Hepatocyte (in vitro differentiated cells): Measurements from ENCODE around the gene FOXN3. TPM values are rescaled to one million over a fixed set of nuclear protein-coding genes. Genes with fewer than 3 reads are reported as not detected.

ENCODE experiments used
- DNase-seq: peaks from one replicate; pipeline ENCODE4 v3.0.0-alpha.2; 2016; ENCODE audit warnings: low spot score
- H2AFZ ChIP-seq: fragments of 200-600 bp; sonication (generic); 2 replicates; pipeline ENCODE4 v1.6.0; 2016; ENCODE audit warnings: antibody characterized with exemption, mild to moderate bottlenecking
- H3K27ac ChIP-seq: fragments of 200-600 bp; sonication (generic); 2 replicates; pipeline ENCODE4 v1.5.1; 2016; ENCODE audit warnings: mild to moderate bottlenecking
- H3K27me3 ChIP-seq: fragments of 200-600 bp; sonication (generic); 2 replicates; pipeline ENCODE4 v1.6.1; 2016
- H3K36me3 ChIP-seq: fragments of 200-600 bp; sonication (generic); replicated peaks from 2 replicates; pipeline ENCODE4 v1.5.1; 2016; ENCODE audit warnings: low read depth; ENCODE audit not compliant: insufficient read depth
- H3K4me1 ChIP-seq: fragments of 200-600 bp; sonication (generic); 2 replicates; pipeline ENCODE4 v1.5.1; 2016; ENCODE audit warnings: mild to moderate bottlenecking, moderate library complexity; ENCODE audit not compliant: insufficient read depth
- H3K4me2 ChIP-seq: fragments of 200-600 bp; sonication (generic); 2 replicates; pipeline ENCODE4 v1.6.0; 2016
- H3K4me3 ChIP-seq: fragments of 200-600 bp; sonication (generic); 2 replicates; pipeline ENCODE4 v1.5.1; 2016; ENCODE audit warnings: mild to moderate bottlenecking
- H3K79me2 ChIP-seq: fragments of 200-600 bp; sonication (generic); 2 replicates; pipeline ENCODE4 v1.6.0; 2017; ENCODE audit warnings: mild to moderate bottlenecking
- H3K9me2 ChIP-seq: fragments of 200-600 bp; sonication (generic); replicated peaks from 2 replicates; pipeline ENCODE4 v1.6.0; 2017; ENCODE audit warnings: mild to moderate bottlenecking; ENCODE audit not compliant: insufficient read depth
- H3K9me3 ChIP-seq: fragments of 200-600 bp; sonication (generic); 2 replicates; pipeline ENCODE4 v1.5.1; 2016; ENCODE audit warnings: low read depth, mild to moderate bottlenecking
- H4K20me1 ChIP-seq: fragments of 200-600 bp; sonication (generic); 2 replicates; pipeline ENCODE4 v1.6.0; 2016; ENCODE audit warnings: mild to moderate bottlenecking; ENCODE audit not compliant: insufficient read depth, poor library complexity, severe bottlenecking
- EZH2 ChIP-seq: fragments of 200-600 bp; sonication (generic); IDR thresholded peaks from 2 replicates; pipeline ENCODE4 v1.6.1; 2016; ENCODE audit warnings: antibody characterized with exemption, mild to moderate bottlenecking, borderline replicate concordance
- EZH2phosphoT487 ChIP-seq: fragments of 200-600 bp; sonication (generic); IDR thresholded peaks from one replicate; pipeline ENCODE4 v1.6.1; 2018; ENCODE audit warnings: antibody characterized with exemption, mild to moderate bottlenecking, low read depth, moderate library complexity; ENCODE audit not compliant: unreplicated experiment, severe bottlenecking
- WGBS: methylation state at CpG from one replicate; pipeline ENCODE4 v1.1.6; 2016; ENCODE audit warnings: low lambda C conversion rate; ENCODE audit errors: missing lambda C conversion rate; 5-methylcytosine and 5-hydroxymethylcytosine counted together
- polyA plus RNA-seq: library from polyadenylated mRNA; unstranded; fragments of >200 nt; fragmentation: Nextera tagmentation; extraction: Ambion mirVana; gene quantifications from 2 replicates; pipeline ENCODE4 v1.2.1, GENCODE V29; 2016
- total RNA-seq: library from RNA; depleted of rRNA; stranded (reverse); fragments of >200 nt; gene quantifications from 2 replicates; pipeline ENCODE4 v1.2.3, GENCODE V29; 2014
- TF ChIP-seq, protein P1 (sequence below): fragments of 200-600 bp; sonication (generic); IDR thresholded peaks from 2 replicates; pipeline ENCODE4 v1.5.1; 2016; ENCODE audit warnings: antibody characterized with exemption, mild to moderate bottlenecking; ENCODE audit not compliant: poor library complexity

The FOXN3 gene
- total and polyA plus RNA-seq, 2 experiments from 2014 or later: 42.2 to 47.6 TPM

DNA sequence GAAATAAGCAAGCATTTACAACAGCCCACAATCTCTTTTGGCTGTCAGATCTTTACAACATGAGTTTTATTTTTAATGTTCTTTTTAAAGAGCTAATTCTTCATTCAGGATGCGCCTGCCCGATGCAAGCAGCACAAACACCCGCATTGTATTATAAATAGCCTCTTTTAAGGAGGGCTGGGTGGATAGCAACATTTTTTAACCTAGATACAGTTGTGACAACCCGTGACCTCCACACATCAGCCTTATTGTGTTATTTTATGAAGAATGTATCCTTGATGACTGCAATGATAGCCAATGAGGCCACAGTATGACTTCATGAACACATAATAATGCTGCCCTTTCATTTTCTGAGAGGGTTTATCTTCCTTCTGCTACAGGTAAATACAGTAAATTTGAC, 173.7 kb downstream of the FOXN3 start:
- Histone ChIP-seq H3K9me3 (no peaks in the 10 kb centered on the region), H4K20me1 (no peaks in the 10 kb centered on the region), H3K27me3 (no peaks in the 10 kb centered on the region), H2AFZ (no peak overlapping the region), H3K4me3 (no peak overlapping the region), H3K4me1 (peaks cover 2% of the 10 kb centered on the region), H3K79me2 (peaks cover 50% of the 10 kb centered on the region), H3K36me3 (no peaks in the 10 kb centered on the region), H3K4me2 (no peak overlapping the region), H3K27ac (no peak overlapping the region), H3K9me2 (no peaks in the 10 kb centered on the region)
- no peak for DNase-seq
- no peak for TF ChIP-seq EZH2
- 84% methylated on average over 4 of the region's 4 CpGs for WGBS

DNA sequence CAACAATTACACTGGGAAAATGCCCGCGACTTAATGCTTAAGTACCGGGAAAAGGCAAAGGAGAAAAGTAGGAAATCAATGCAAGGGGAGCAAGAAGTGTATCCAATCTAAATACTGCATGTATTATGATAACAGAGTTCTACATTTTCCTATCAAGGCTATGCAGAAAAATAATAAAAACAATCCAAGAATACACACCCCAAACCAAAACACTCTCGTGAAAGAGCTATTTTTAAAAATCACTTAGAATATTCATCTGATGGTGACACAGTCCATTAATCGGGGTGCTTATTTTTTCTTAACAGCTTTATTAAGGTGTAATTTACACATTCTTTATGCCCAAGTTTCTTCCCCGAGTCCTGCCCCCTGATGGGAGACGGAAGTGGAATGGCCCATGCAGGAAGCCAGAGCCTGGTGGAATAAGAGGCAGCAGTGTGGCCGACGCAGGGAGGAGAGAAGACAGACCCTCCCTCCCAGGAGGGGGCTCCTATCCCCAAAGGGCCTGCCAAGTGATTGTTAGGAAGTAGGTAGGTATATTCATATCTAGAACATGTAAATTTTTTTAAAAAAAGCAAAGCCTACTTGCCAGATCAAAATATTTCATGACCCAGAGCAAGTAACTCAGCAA, 174.3 kb downstream of the FOXN3 start:
- no peak for DNase-seq
- no peak overlapping the region for H2AFZ ChIP-seq
- H3K9me3 ChIP-seq: no peaks in the 10 kb centered on the region
- no peaks in the 10 kb centered on the region for H4K20me1 ChIP-seq
- no peaks in the 10 kb centered on the region for H3K36me3 ChIP-seq
- H3K27ac ChIP-seq: no peak overlapping the region
- H3K4me3 ChIP-seq: no peak overlapping the region
- H3K4me2 ChIP-seq: no peak overlapping the region
- no peaks in the 10 kb centered on the region for H3K27me3 ChIP-seq
- 81% methylated on average over 9 of the region's 9 CpGs for WGBS
- peaks cover 50% of the 10 kb centered on the region for H3K79me2 ChIP-seq
- H3K9me2 ChIP-seq: no peaks in the 10 kb centered on the region
- H3K4me1 ChIP-seq: no peaks in the 10 kb centered on the region
- TF ChIP-seq EZH2: no peak
- no peak for TF ChIP-seq EZH2phosphoT487
- TF ChIP-seq, protein P1, sequence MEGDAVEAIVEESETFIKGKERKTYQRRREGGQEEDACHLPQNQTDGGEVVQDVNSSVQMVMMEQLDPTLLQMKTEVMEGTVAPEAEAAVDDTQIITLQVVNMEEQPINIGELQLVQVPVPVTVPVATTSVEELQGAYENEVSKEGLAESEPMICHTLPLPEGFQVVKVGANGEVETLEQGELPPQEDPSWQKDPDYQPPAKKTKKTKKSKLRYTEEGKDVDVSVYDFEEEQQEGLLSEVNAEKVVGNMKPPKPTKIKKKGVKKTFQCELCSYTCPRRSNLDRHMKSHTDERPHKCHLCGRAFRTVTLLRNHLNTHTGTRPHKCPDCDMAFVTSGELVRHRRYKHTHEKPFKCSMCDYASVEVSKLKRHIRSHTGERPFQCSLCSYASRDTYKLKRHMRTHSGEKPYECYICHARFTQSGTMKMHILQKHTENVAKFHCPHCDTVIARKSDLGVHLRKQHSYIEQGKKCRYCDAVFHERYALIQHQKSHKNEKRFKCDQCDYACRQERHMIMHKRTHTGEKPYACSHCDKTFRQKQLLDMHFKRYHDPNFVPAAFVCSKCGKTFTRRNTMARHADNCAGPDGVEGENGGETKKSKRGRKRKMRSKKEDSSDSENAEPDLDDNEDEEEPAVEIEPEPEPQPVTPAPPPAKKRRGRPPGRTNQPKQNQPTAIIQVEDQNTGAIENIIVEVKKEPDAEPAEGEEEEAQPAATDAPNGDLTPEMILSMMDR: no peak

DNA sequence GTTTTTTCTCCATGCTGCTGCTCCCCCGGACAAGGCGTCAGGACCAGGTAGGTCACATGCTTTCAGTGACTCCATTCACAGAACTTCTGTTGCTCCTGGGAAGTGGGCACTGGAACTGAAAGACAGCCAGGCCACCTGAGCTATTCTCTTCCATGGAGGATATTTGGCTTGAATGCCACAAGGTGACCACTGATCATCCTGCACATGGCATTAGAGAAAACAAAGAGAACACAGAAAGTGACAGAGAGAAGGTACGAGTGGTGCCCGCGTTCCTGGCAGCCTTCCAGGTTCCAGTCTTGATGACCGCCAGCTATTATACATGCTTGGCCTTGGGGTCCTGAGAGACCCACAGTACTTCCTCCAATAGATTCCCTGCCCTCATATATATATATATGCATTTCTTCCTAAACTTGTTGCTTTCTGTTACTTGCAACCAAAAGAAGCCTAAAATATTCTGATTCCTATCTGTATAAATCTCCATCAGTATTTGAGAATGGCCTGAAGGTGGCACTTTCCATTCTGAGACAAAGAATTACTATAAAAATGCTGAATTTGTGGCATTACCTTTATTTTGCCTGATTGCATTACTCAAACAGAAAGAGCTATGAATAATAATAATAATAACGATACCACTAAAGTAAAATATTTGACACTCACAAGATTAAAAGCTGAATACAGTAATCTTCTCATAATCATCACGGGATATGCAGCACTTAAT, 174.9 kb downstream of the FOXN3 start:
- Histone ChIP-seq H3K4me1 (no peaks in the 10 kb centered on the region), H3K9me2 (no peaks in the 10 kb centered on the region), H3K27me3 (no peaks in the 10 kb centered on the region), H3K4me3 (no peak overlapping the region), H3K79me2 (peaks cover 45% of the 10 kb centered on the region), H3K4me2 (no peak overlapping the region), H3K9me3 (no peaks in the 10 kb centered on the region), H3K27ac (no peak overlapping the region), H2AFZ (no peak overlapping the region), H3K36me3 (no peaks in the 10 kb centered on the region), H4K20me1 (no peaks in the 10 kb centered on the region)
- no peak for DNase-seq
- TF ChIP-seq EZH2: no peak
- TF ChIP-seq, protein P1: no peak
- no peak for TF ChIP-seq EZH2phosphoT487
- WGBS: 93% methylated on average over 8 of the region's 8 CpGs

DNA sequence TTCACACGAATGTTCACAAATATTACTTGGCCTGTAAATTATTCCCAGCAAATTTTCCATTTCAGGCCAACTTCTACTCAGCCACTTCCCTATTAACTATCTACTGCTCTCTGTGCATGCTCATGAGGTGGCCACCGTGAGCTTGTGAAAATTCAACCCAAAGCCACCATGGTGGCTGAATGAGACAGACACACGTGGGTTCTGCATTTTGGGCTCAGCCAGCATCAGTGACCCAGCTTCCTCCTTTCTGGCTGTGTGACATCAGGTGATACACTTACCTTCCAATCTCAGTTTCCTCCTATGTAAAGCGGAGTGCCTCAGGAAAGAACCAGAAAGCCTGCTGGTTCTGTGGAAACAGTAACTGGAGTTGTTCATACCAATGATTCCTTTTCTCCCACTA, 175.8 kb downstream of the FOXN3 start:
- Histone ChIP-seq H4K20me1 (no peaks in the 10 kb centered on the region), H2AFZ (no peak overlapping the region), H3K36me3 (no peaks in the 10 kb centered on the region), H3K9me3 (no peaks in the 10 kb centered on the region), H3K4me2 (no peak overlapping the region), H3K4me1 (no peaks in the 10 kb centered on the region), H3K27me3 (no peaks in the 10 kb centered on the region), H3K79me2 (peaks cover 47% of the 10 kb centered on the region), H3K27ac (no peak overlapping the region), H3K4me3 (no peak overlapping the region), H3K9me2 (no peaks in the 10 kb centered on the region)
- DNase-seq: no peak
- WGBS: 91% methylated on average over 4 of the region's 4 CpGs
- TF ChIP-seq EZH2 (no peak), EZH2phosphoT487 (no peak)
- TF ChIP-seq, protein P1: no peak
